ENCODE data around the gene RAPGEF1. TPM values are rescaled to one million over a fixed set of nuclear protein-coding genes. Genes with fewer than 3 reads are reported as not detected.

The RAPGEF1 gene
- total RNA-seq, 1 experiment from 2014 or later: 55.6 TPM

- no peaks in the 10 kb centered on the region for H4K20me1 ChIP-seq (ENCODE audit: control insufficient read depth, insufficient read depth, insufficient read length)
- no peak overlapping the region for H3K23ac ChIP-seq (ENCODE audit: insufficient read length, low read depth, low read length)
- Mint-ChIP-seq H3K4me1 (peaks cover 33 to 34% of the 10 kb centered on the region in 2 experiments), H3K27ac (peak overlapping the region in 1 of 3 experiments; percentile 87; a peak in 2 of 7 replicates), H3K27me3 (ENCODE audit: low read depth) (no peaks in the 10 kb centered on the region), H3K36me3 (ENCODE audit: insufficient read depth in 1 of 3, low read depth in 3 of 3) (peaks cover 4 to 21% (median 6%) of the 10 kb centered on the region in 3 experiments; a peak in 4 of 7 replicates), H3K4me3 (no peak overlapping the region), H3K9me3 (no peaks in the 10 kb centered on the region)
- no peak for TF ChIP-seq CTCF (conservative IDR thresholded peaks at IDR 0.05)
- H2BK20ac ChIP-seq (ENCODE audit: low read depth, low read length, poor library complexity, severe bottlenecking): no peak overlapping the region
- peaks cover 2% of the 10 kb centered on the region; the same call in 1 of the 2 replicates for H3K4me1 ChIP-seq (ENCODE audit: insufficient read depth, low read length)
- H4K5ac ChIP-seq (ENCODE audit: insufficient read length, low read depth, low read length): no peak overlapping the region
- H3K14ac ChIP-seq (ENCODE audit: insufficient read depth, low read length): no peak overlapping the region
- H3K4ac ChIP-seq (ENCODE audit: low read depth, low read length): no peak overlapping the region
- H3K27ac ChIP-seq (ENCODE audit: insufficient read length, low read depth, low read length): no peak overlapping the region
- H4K8ac ChIP-seq (replicated peaks; ENCODE audit: insufficient read length, low read depth, low read length): no peak overlapping the region
- no peaks in the 10 kb centered on the region for H3K79me2 ChIP-seq (ENCODE audit: insufficient read depth, low read length)
- H3K4me2 ChIP-seq (ENCODE audit: insufficient read depth, insufficient read length, low read length): no peak overlapping the region
- H2AK5ac ChIP-seq (ENCODE audit: insufficient read length, low read length): no peak overlapping the region
- H3T11ph ChIP-seq (ENCODE audit: low read length): no peak overlapping the region
- no peak overlapping the region for H2AFZ ChIP-seq (ENCODE audit: low read length)
- H3K9me3 ChIP-seq (ENCODE audit: control insufficient read depth, low read depth, low read length): no peaks in the 10 kb centered on the region
- H2BK15ac ChIP-seq (ENCODE audit: low read depth, low read length): no peak overlapping the region
- H3K27me3 ChIP-seq (ENCODE audit: insufficient read depth, low read length): no peaks in the 10 kb centered on the region
- DNase-seq: no peak
- H3K23me2 ChIP-seq (ENCODE audit: insufficient read length, low read depth, low read length, poor library complexity, severe bottlenecking): no peaks in the 10 kb centered on the region
- no peak overlapping the region for H3K56ac ChIP-seq (ENCODE audit: insufficient read length, low read depth, low read length)
- H2BK12ac ChIP-seq (ENCODE audit: insufficient read length, low read depth, low read length): no peak overlapping the region
- no peak overlapping the region for H2BK5ac ChIP-seq (ENCODE audit: insufficient read length, low read length)
- WGBS (ENCODE audit: extremely low coverage, insufficient read length, low lambda C conversion rate): no CpG with 5 or more reads among the region's 9 CpGs
- H3K79me1 ChIP-seq (ENCODE audit: insufficient read depth, low read depth, low read length, poor library complexity, severe bottlenecking): no peaks in the 10 kb centered on the region
- H2BK120ac ChIP-seq (ENCODE audit: low read depth, low read length, poor library complexity, severe bottlenecking): no peak overlapping the region
- H3K18ac ChIP-seq (ENCODE audit: insufficient read length, low read depth, low read length): no peak overlapping the region
- no peak overlapping the region for H4K91ac ChIP-seq (ENCODE audit: insufficient read length, low read depth, low read length)
- no peak overlapping the region for H3K9ac ChIP-seq (ENCODE audit: extremely low read depth, insufficient read length, low read length)
Observed at GRCh38 chr9:131605770-131606590, 133.9 kb downstream of the RAPGEF1 start.

All from H9 (cell line).